ENCODE data around the gene MARCHF5. TPM values are rescaled to one million over a fixed set of nuclear protein-coding genes. Genes with fewer than 3 reads are reported as not detected.

MARCHF5 gene
- total RNA-seq, 1 donor from 2014 or later, result 52.1 TPM

GRCh38 chr10:92309272-92309671 lies 18.3 kb downstream of the MARCHF5 start:
- no peak overlapping the region for H3K27ac Mint-ChIP-seq (ENCODE audit: unreplicated experiment)
- no peaks in the 10 kb centered on the region for H3K9me3 Mint-ChIP-seq (ENCODE audit: unreplicated experiment)
- Histone ChIP-seq H3K27ac (ENCODE audit: low read depth, low read length) (no peak overlapping the region), H3K4me1 (ENCODE audit: insufficient read depth, low read length) (no peaks in the 10 kb centered on the region), H3K36me3 (ENCODE audit: insufficient read depth, low read length) (peaks cover 12% of the 10 kb centered on the region), H3K4me2 (ENCODE audit: low read length) (no peak overlapping the region), H4K20me1 (ENCODE audit: insufficient read depth, low read length) (peaks cover 70% of the 10 kb centered on the region), H2AFZ (ENCODE audit: low read depth, low read length) (no peak overlapping the region), H3K79me2 (ENCODE audit: insufficient read depth, low read length) (peaks cover 83% of the 10 kb centered on the region), H3K4me3 (ENCODE audit: insufficient read depth, low read depth, low read length) (no peak overlapping the region), H3K27me3 (ENCODE audit: insufficient read depth, low read length) (no peaks in the 10 kb centered on the region), H3K9ac (ENCODE audit: low read length) (no peak overlapping the region), H3K9me3 (ENCODE audit: insufficient read depth, low read depth, low read length) (no peaks in the 10 kb centered on the region)
- no peak overlapping the region for H3K4me3 Mint-ChIP-seq (ENCODE audit: unreplicated experiment)
- DNase-seq (ENCODE audit: low read depth) (no peak), FAIRE-seq (peak; percentile 20)
- no peaks in the 10 kb centered on the region for H3K4me1 Mint-ChIP-seq (ENCODE audit: low read depth, unreplicated experiment)
- no peak for TF ChIP-seq CTCF (IDR thresholded peaks at IDR 0.05; ENCODE audit: insufficient read depth, low read depth, low read length)
- no peak for TF ChIP-seq EZH2 (IDR thresholded peaks at IDR 0.05; ENCODE audit: insufficient read depth, low read length)
- no peaks in the 10 kb centered on the region for H3K36me3 Mint-ChIP-seq (ENCODE audit: low read depth, unreplicated experiment)
- H3K27me3 Mint-ChIP-seq (ENCODE audit: low read depth, unreplicated experiment), result no peaks in the 10 kb centered on the region

GRCh38 chr10:92313750-92314149 lies 22.8 kb downstream of the MARCHF5 start:
- Histone ChIP-seq H3K79me2 (ENCODE audit: insufficient read depth, low read length) (peaks cover 65% of the 10 kb centered on the region), H4K20me1 (ENCODE audit: insufficient read depth, low read length) (peaks cover 63% of the 10 kb centered on the region), H3K4me2 (ENCODE audit: low read length) (no peak overlapping the region)

More at GRCh38 chr10:92313750-92314149, 22.8 kb downstream of the MARCHF5 start:
- no peak overlapping the region for H3K27ac Mint-ChIP-seq (ENCODE audit: unreplicated experiment)
- FAIRE-seq (no peak), DNase-seq (ENCODE audit: low read depth) (no peak)
- H3K4me1 Mint-ChIP-seq (ENCODE audit: low read depth, unreplicated experiment), result no peaks in the 10 kb centered on the region
- TF ChIP-seq CTCF (IDR thresholded peaks at IDR 0.05; ENCODE audit: insufficient read depth, low read depth, low read length) (no peak), EZH2 (IDR thresholded peaks at IDR 0.05; ENCODE audit: insufficient read depth, low read length) (no peak)
- Histone ChIP-seq H2AFZ (ENCODE audit: low read depth, low read length) (no peak overlapping the region), H3K9ac (ENCODE audit: low read length) (no peak overlapping the region), H3K27ac (ENCODE audit: low read depth, low read length) (no peak overlapping the region), H3K4me3 (ENCODE audit: insufficient read depth, low read depth, low read length) (no peak overlapping the region), H3K36me3 (ENCODE audit: insufficient read depth, low read length) (peaks cover 12% of the 10 kb centered on the region), H3K4me1 (ENCODE audit: insufficient read depth, low read length) (no peaks in the 10 kb centered on the region), H3K9me3 (ENCODE audit: insufficient read depth, low read depth, low read length) (no peaks in the 10 kb centered on the region), H3K27me3 (ENCODE audit: insufficient read depth, low read length) (no peaks in the 10 kb centered on the region)
- no peak overlapping the region for H3K4me3 Mint-ChIP-seq (ENCODE audit: unreplicated experiment)
- H3K9me3 Mint-ChIP-seq (ENCODE audit: unreplicated experiment), result no peaks in the 10 kb centered on the region
- no peaks in the 10 kb centered on the region for H3K36me3 Mint-ChIP-seq (ENCODE audit: low read depth, unreplicated experiment)
- H3K27me3 Mint-ChIP-seq (ENCODE audit: low read depth, unreplicated experiment), result no peaks in the 10 kb centered on the region

All from astrocyte (in vitro differentiated cells and primary cell).